Camera-type eye (tissue), 1 donor: ENCODE results near the gene PRLR. TPM values are rescaled to one million over a fixed set of nuclear protein-coding genes. Genes with fewer than 3 reads are reported as not detected.

Source experiments
- total RNA-seq: library from RNA; depleted of rRNA; stranded (reverse); fragments of >200 nt; gene quantifications from one replicate; pipeline ENCODE4 v1.2.3, GENCODE V29; 2014

PRLR gene
- 1.9 TPM for total RNA-seq

GRCh38 chr5:35230038-35230611 lies at the start of gene PRLR:
Gene PRLR (minus strand): TSS chr5:35230487. CDS start chr5:35089620, 140,867 bp downstream.

GRCh38 chr5:35047785-35048404 lies 182.4 kb downstream of the PRLR start, which contains the start of gene AGXT2:
Gene AGXT2 (minus strand): TSS chr5:35047949. CDS start chr5:35047892, 57 bp downstream.

Other genes starting within 250 kb of the PRLR start
- gene AGXT2, start 182.5 kb downstream of the PRLR start, total RNA-seq = not detected